Measurements from ENCODE around the gene NKX2-3. TPM values are rescaled to one million over a fixed set of nuclear protein-coding genes. Genes with fewer than 3 reads are reported as not detected.

NKX2-3 gene
- total and polyA plus RNA-seq, 2 experiments from 2014 or later, result 0.17 TPM; not detected in 1

GRCh38 chr10:99555825-99556523 is 23.2 kb downstream of the NKX2-3 start:
- H3K4me2 ChIP-seq, result no peak overlapping the region
- no peak overlapping the region for H3K27ac ChIP-seq
- H3K27me3 ChIP-seq, result peaks cover 57% of the 10 kb centered on the region
- no peaks in the 10 kb centered on the region for H3K36me3 ChIP-seq (replicated peaks; ENCODE audit: insufficient read depth, low read depth)
- no peaks in the 10 kb centered on the region for H3K9me3 ChIP-seq (ENCODE audit: low read depth)
- no peak for TF ChIP-seq CTCF (IDR thresholded peaks at IDR 0.05; ENCODE audit: poor library complexity)
- no peak for TF ChIP-seq EZH2 (IDR thresholded peaks at IDR 0.05; ENCODE audit: borderline replicate concordance)
- no peak for TF ChIP-seq EZH2phosphoT487 (IDR thresholded peaks at IDR 0.05; ENCODE audit: low read depth, severe bottlenecking, unreplicated experiment)
- H3K4me1 ChIP-seq (ENCODE audit: insufficient read depth), result no peaks in the 10 kb centered on the region
- no peaks in the 10 kb centered on the region for H3K9me2 ChIP-seq (replicated peaks; ENCODE audit: insufficient read depth)
- no peak overlapping the region for H2AFZ ChIP-seq
- no peak overlapping the region for H3K4me3 ChIP-seq
- H3K79me2 ChIP-seq, result no peaks in the 10 kb centered on the region
- no peak for DNase-seq (ENCODE audit: low spot score)
- 52% methylated on average over 6 of the region's 6 CpGs for WGBS (ENCODE audit: low lambda C conversion rate, missing lambda C conversion rate)
- no peaks in the 10 kb centered on the region for H4K20me1 ChIP-seq (ENCODE audit: insufficient read depth, poor library complexity, severe bottlenecking)

- Histone ChIP-seq H3K27ac (no peak overlapping the region), H3K79me2 (no peaks in the 10 kb centered on the region), H4K20me1 (ENCODE audit: insufficient read depth, poor library complexity, severe bottlenecking) (no peaks in the 10 kb centered on the region), H3K4me3 (no peak overlapping the region), H3K9me2 (replicated peaks; ENCODE audit: insufficient read depth) (no peaks in the 10 kb centered on the region), H3K4me1 (ENCODE audit: insufficient read depth) (no peaks in the 10 kb centered on the region), H3K27me3 (peaks cover 47% of the 10 kb centered on the region), H2AFZ (no peak overlapping the region), H3K9me3 (ENCODE audit: low read depth) (no peaks in the 10 kb centered on the region), H3K4me2 (no peak overlapping the region), H3K36me3 (replicated peaks; ENCODE audit: insufficient read depth, low read depth) (no peaks in the 10 kb centered on the region)
- TF ChIP-seq EZH2phosphoT487 (IDR thresholded peaks at IDR 0.05; ENCODE audit: low read depth, severe bottlenecking, unreplicated experiment), result no peak
- no peak for TF ChIP-seq EZH2 (IDR thresholded peaks at IDR 0.05; ENCODE audit: borderline replicate concordance)
- TF ChIP-seq CTCF (IDR thresholded peaks at IDR 0.05; ENCODE audit: poor library complexity), result no peak
- DNase-seq (ENCODE audit: low spot score), result no peak
- WGBS (ENCODE audit: low lambda C conversion rate, missing lambda C conversion rate), result 97% methylated on average over 5 of the region's 5 CpGs
These were observed 24.3 kb downstream of the NKX2-3 start for GRCh38 chr10:99557044-99557443.

- H3K27ac ChIP-seq, result no peak overlapping the region
- H3K9me2 ChIP-seq (replicated peaks; ENCODE audit: insufficient read depth), result no peaks in the 10 kb centered on the region
- TF ChIP-seq EZH2 (IDR thresholded peaks at IDR 0.05; ENCODE audit: borderline replicate concordance) (no peak), EZH2phosphoT487 (IDR thresholded peaks at IDR 0.05; ENCODE audit: low read depth, severe bottlenecking, unreplicated experiment) (no peak), CTCF (IDR thresholded peaks at IDR 0.05; ENCODE audit: poor library complexity) (no peak)
- no peaks in the 10 kb centered on the region for H3K4me1 ChIP-seq (ENCODE audit: insufficient read depth)
- no peaks in the 10 kb centered on the region for H3K36me3 ChIP-seq (replicated peaks; ENCODE audit: insufficient read depth, low read depth)
- no peak overlapping the region for H3K4me2 ChIP-seq
- peaks cover 30% of the 10 kb centered on the region for H3K27me3 ChIP-seq
- H4K20me1 ChIP-seq (ENCODE audit: insufficient read depth, poor library complexity, severe bottlenecking), result no peaks in the 10 kb centered on the region
- no peak for DNase-seq (ENCODE audit: low spot score)
- no peaks in the 10 kb centered on the region for H3K79me2 ChIP-seq
- WGBS (ENCODE audit: low lambda C conversion rate, missing lambda C conversion rate), result 83% methylated on average over 4 of the region's 4 CpGs
- no peaks in the 10 kb centered on the region for H3K9me3 ChIP-seq (ENCODE audit: low read depth)
- H3K4me3 ChIP-seq, result no peak overlapping the region
- H2AFZ ChIP-seq, result no peak overlapping the region
These were observed 26.0 kb downstream of the NKX2-3 start for GRCh38 chr10:99558708-99559107.
